Vagina (tissue), 2 donors: ENCODE measurements around the gene DHX58.

ENCODE experiments used
- CTCF ChIP-seq, 3 experiments: fragments of 450-650 bp in 2 of 3; fragments of 200-600 bp in 1 of 3; sonication (generic) in 1 of 3; IDR thresholded peaks; one replicate each; pipeline ENCODE4 v1.5.1; 2017 to 2019; ENCODE audit warnings: antibody characterized with exemption in 3 of 3, mild to moderate bottlenecking in 2 of 3, moderate library complexity in 2 of 3
- POLR2A ChIP-seq, 2 donors: fragments of 450-650 bp; IDR thresholded peaks; one replicate each; pipeline ENCODE4 v1.6.1; 2017; ENCODE audit warnings: antibody characterized with exemption in 2 of 2, mild to moderate bottlenecking in 2 of 2, moderate library complexity in 2 of 2
- POLR2AphosphoS5 ChIP-seq, 2 donors: sonication (generic); formaldehyde crosslinking; IDR thresholded peaks; one replicate each; pipeline ENCODE4 v1.9.0; 2017; ENCODE audit warnings: antibody characterized with exemption in 2 of 2, mild to moderate bottlenecking in 2 of 2, low read depth in 1 of 2; ENCODE audit not compliant: insufficient read depth in 1 of 2

DNA sequence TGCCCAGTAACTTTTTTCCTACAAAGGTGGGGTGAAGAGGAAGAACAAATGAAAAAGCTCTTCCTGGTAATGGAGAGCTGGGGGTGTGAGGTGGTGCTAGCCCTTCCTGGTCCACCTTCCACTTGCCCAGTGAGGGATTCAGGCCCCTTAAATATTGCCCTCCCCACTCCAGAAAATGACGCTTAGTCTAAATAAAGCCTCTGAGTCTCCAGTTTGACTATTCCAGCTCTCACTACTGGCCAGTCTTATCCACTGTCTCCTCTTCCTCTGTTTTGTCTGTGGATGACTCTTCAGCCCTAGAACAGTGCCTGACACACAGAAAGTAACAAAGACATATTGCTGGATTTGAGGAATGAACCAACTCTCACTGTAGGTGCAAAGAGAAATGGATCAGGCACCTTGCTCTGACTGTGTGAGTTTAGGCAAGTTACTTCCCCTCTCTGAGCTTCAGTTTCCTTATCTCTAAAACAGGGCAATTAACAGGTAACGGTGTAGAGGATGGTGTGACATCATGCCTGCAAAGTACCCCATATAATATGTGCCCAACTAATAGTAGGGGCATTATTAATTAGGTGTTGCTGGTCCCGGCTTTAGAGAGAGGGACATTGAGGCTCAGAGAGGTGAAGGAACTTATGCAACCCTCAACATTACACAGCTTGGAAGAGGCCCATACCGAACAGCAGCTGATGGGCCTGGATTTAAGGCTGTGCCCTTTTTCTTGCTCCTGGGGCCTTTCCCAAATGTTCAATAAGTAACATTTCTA is 35.5 kb downstream of the DHX58 start:
- no peak for TF ChIP-seq CTCF (IDR thresholded peaks at IDR 0.05)
- TF ChIP-seq POLR2A (IDR thresholded peaks at IDR 0.05): no peak
- no peak for TF ChIP-seq POLR2AphosphoS5 (IDR thresholded peaks at IDR 0.05; ENCODE audit: insufficient read depth in 1 of 2, low read depth in 1 of 2)
